Stimulated activated CD4-positive, alpha-beta T cell treated with anti-CD3 and anti-CD28 coated beads, Interleukin-1b, Interleukin-23, amount 100 ng/mL, for 1 hour (primary cell): ENCODE results near the gene PBX4.

Source experiments
- DNase-seq, 2 donors: peaks; one replicate each; pipeline ENCODE4 v3.0.0-alpha.2; 2020; ENCODE audit warnings: low read depth in 2 of 2

PBX4 gene

GRCh38 chr19:19526581-19527370 lies 91.7 kb downstream of the PBX4 start:
- DNase-seq = no peak

- no peak for DNase-seq
These were observed 92.7 kb downstream of the PBX4 start for GRCh38 chr19:19525611-19526380.

GRCh38 chr19:19524053-19524452 lies 94.4 kb downstream of the PBX4 start:
- DNase-seq = no peak

GRCh38 chr19:19523177-19523576 lies 95.3 kb downstream of the PBX4 start:
- DNase-seq = no peak

GRCh38 chr19:19520989-19521388 lies 97.5 kb downstream of the PBX4 start:
- no peak for DNase-seq

GRCh38 chr19:19517235-19517619 lies 101.3 kb downstream of the PBX4 start:
- no peak for DNase-seq

- peak; percentile 82 to 92 for DNase-seq
These were observed 102.6 kb downstream of the PBX4 start, which contains the start of gene NDUFA13 for GRCh38 chr19:19515642-19516519. NDUFA13 (plus strand) TSS chr19:19516225; CDS start chr19:19516239, 14 bp downstream.

GRCh38 chr19:19514881-19515641 lies 103.4 kb downstream of the PBX4 start, which contains the start of gene TSSK6:
TSSK6 (minus strand) TSS chr19:19515548; CDS start chr19:19515427, 121 bp downstream.
- no peak for DNase-seq

GRCh38 chr19:19514215-19514657 lies 104.3 kb downstream of the PBX4 start:
- DNase-seq = no peak

GRCh38 chr19:19513682-19514081 lies 104.8 kb downstream of the PBX4 start:
- DNase-seq = no peak
